ENCODE measurements around the gene CPT1A.
A peak's percentile ranks its signal among the peaks of the same experiment; 100 is the strongest.

CPT1A gene

DNA sequence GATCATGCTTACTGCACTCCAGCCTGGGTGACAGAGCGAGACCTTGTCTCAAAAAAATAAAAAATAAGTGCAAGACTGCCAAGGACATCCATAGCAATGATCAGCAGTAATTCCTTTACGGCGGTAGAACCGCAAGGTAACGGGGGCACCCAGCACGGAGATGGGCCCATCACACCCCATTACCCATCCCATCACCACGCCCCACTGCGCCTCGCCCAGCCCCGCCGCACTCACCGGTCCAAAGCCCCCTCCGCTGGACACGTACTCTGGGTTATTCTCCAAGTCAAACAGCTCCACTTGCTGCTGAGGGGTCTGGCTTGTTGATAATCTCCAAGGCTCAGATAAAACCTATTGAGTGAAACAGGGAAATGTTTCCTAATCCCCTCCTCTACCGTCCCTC lies 81.7 kb downstream of the CPT1A start:
- no peak for DNase-seq (ENCODE audit: low read depth in 3 of 3)

DNA sequence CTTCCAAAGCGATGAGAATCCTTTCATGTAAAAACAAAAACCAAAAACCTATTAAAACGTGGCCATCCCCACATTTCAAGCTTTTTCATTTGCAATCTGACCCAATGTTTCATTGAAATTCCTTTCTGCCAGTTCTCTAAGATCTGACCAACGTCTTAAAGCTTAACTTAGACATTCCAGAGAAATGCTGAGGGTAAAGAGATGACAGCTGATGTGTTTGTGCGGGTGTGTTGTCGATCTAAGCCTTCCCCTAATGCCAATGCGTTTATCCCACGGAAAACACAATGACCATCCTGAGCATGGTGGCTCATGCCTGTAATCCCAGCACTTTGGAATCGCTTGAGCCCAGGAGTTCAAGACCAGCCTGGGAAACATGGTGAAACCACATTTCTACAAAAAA lies 84.0 kb downstream of the CPT1A start:
- DNase-seq (ENCODE audit: low read depth in 3 of 3): no peak

- DNase-seq (ENCODE audit: low read depth in 3 of 3): no peak
Observed at GRCh38 chr11:68756171-68756766, 85.4 kb downstream of the CPT1A start.

DNA sequence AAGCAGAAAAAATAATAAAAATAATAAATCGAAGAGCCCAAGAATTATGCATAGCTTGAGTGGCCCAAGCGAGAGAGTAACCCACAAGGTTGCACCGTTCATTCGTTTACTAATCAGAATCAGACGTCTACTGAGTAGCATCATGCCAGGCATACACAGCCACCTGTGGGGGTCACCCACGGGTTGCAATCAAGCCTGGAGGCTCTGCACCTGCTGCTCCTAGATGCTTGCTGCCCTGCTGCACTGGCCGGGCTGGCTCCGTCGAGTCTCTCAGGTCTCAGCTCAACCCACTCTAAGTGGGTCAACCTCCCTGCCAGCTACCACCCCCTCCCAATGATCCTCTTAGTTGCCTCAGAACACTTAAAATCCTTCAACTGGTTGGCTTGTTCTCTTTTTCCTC lies 88.4 kb downstream of the CPT1A start:
- no peak for DNase-seq (ENCODE audit: low read depth in 3 of 3)

DNA sequence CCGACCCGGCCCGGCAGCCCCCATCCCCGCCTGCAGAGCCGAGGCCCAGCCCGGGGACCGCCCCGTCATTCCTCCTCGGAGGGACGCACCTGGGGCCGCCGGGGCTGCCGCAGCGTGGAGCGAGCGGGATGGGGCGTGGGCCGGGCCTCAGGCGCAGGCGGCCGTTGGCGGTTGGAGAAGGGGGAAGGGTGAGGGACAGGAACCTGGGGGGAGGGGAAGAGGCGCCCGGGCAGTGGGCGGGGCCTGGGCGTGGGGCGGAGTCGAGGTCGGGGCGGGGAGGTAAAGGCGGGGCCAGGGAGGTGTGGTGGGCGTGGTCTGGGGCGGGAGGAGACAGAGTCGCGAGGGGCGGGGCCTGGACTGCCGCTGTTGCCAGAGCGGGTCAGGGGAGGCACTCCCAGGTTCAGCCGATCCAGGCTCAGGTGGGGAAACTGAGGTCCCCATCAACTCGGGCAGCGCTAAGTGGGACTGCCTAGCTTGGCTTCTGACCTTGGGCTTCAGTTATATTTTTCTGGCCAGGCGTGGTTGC lies 90.3 kb downstream of the CPT1A start, which contains the start of gene TESMIN:
Gene TESMIN, minus strand, starts transcription at position 190 of the 526 bp plus-strand sequence. CDS start 860 bp downstream, outside the sequence.
- DNase-seq (ENCODE audit: low read depth in 3 of 3): peak; percentile 86 to 90 (median 86)

GRCh38 chr11:68751004-68751325 lies 90.8 kb downstream of the CPT1A start:
- no peak for DNase-seq (ENCODE audit: low read depth in 3 of 3)

GRCh38 chr11:68750195-68751003 lies 91.3 kb downstream of the CPT1A start:
- DNase-seq (ENCODE audit: low read depth in 3 of 3): no peak

DNA sequence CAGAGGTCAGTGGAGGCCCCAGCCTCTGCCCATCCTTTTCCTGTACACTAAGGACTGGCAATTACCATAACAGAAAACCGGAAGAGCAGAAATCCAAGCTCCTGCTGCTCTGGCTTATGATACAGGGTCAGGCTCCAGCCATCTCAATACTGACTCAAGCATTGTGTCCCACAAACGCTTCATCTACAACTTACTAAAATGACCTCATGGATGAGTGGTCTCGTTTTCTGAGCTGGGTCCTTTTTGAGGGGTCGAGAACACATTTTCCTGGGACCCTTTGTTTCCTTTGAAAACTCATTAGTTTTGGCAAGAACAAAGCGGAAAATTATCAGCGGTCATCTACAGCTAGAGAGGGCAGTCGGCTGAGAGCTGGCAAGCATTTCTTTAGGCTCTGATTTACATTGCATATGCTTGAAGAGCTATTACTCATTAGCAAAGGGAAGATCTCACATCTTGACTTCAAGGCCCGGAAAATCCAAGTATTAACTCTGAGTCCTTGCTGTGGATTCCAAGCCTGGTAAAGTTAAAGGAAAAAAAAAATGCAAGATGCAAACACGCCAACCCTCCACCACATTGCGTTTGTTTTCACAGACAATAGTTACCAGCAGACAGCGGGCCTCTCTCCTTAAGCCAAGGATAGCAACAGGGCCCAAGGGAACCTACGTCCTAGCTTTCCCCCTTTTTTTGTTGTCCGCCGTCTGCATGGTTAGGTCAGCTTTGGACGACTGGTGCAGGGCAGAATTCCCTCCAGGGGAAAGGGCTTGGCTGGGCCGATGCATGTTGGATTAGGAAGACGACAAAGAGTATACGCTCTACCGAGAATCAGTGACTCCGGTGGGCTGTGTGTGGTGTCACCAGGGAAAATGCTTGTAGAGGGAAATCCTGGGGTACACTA lies 92.2 kb downstream of the CPT1A start:
- DNase-seq (ENCODE audit: low read depth in 3 of 3): no peak

GRCh38 chr11:68748061-68748460 lies 93.7 kb downstream of the CPT1A start:
- no peak for DNase-seq (ENCODE audit: low read depth in 3 of 3)

GRCh38 chr11:68743539-68743938 lies 98.2 kb downstream of the CPT1A start:
- no peak for DNase-seq (ENCODE audit: low read depth in 3 of 3)

GRCh38 chr11:68741463-68741862 lies 100.3 kb downstream of the CPT1A start:
- no peak for DNase-seq (ENCODE audit: low read depth in 3 of 3)

DNA sequence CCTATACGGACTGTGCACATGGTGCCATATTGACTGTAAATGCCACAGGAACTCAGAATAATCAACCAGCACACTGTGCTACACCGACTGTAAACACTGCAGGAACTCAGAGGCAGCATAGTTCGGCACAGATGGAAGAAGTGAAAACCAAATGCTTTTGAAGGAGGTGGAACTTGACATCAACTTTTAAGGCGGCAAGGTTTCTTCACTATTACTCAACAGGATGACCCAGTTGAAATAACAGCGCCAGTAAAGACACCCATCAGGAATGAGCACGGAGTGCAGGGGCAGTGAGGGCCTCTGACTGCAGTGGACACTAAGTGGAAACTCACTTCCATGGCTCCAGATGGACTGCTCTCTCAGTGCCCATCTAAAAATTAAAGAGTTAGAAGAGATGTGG lies 106.1 kb downstream of the CPT1A start:
- DNase-seq (ENCODE audit: low read depth in 3 of 3): no peak

GRCh38 chr11:68735125-68735524 lies 106.6 kb downstream of the CPT1A start:
- DNase-seq (ENCODE audit: low read depth in 3 of 3): no peak

DNA sequence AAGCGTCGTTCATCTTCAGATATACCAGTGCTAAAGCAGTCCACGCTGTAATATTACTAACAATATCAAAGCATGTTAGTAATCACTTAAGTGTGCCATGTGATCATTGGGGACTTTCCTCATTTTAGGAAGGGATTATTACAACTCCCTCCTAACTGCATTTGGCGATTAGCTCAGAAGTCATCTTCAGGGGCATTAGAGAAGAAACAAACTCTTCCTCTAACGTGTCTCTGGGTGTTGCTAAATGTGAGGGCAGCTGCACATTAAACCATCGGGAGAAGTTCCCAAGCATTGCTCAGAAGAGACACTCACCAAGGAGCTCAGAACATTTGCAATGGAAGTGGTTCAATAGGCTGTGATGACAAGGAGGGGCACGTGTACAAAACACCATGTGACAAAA lies 107.6 kb downstream of the CPT1A start:
- DNase-seq (ENCODE audit: low read depth in 3 of 3): no peak

GRCh38 chr11:68727783-68728182 lies 113.9 kb downstream of the CPT1A start:
- no peak for DNase-seq (ENCODE audit: low read depth in 3 of 3)

- DNase-seq (ENCODE audit: low read depth in 3 of 3): no peak
Observed at GRCh38 chr11:68724293-68724692, 117.4 kb downstream of the CPT1A start.

DNA sequence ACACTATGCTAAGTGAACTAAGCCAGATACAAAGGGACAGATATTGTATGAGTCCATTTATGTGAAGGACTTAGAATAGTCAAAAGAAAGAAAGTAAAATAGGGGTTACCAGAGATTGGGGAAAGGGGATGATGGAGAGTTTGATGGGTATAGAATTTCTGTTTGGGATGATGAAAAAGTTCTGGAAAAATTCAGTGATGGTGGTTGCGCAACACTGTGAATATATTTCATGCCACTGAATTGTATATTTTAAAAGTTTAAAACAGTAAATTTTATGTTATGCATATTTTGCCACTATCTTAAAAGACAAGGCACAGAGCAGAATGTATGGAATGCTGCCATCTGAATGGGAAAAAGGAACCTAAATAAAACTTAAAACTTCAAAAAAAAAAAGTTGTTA lies 119.6 kb downstream of the CPT1A start:
- DNase-seq (ENCODE audit: low read depth in 3 of 3): no peak

GRCh38 chr11:68721075-68721474 lies 120.6 kb downstream of the CPT1A start:
- DNase-seq (ENCODE audit: low read depth in 3 of 3): no peak

DNA sequence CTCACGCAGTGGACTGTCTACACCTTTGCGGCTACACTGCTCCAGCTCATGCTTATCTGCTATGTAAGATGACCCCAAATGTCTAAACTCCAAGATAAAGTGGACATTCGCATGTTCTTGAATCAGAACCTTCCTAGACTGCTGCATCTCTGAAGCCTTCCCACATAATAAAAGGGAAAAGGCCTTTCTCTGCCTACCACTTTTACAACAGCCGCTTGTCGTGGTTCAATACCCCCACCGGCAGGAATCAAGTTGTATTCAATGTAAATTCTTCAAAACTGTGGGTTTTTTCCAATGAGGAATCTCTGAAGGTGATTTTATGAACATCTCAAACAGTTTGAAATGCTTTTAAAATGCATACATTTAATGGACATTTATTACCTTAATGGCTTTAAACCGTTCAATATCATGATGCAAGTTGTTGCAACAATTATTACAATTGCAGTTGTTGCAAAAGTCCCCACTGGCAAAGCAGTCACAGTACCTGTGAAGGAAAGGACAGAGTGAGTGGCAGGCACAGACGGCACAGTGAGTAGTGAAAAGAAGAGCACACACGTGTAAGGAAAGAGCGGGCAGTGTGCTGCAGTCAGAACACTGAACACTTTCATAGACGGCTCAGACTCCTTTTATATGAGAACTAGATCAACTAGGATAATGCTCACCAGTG lies 126.1 kb downstream of the CPT1A start:
- no peak for DNase-seq (ENCODE audit: low read depth in 3 of 3)

DNA sequence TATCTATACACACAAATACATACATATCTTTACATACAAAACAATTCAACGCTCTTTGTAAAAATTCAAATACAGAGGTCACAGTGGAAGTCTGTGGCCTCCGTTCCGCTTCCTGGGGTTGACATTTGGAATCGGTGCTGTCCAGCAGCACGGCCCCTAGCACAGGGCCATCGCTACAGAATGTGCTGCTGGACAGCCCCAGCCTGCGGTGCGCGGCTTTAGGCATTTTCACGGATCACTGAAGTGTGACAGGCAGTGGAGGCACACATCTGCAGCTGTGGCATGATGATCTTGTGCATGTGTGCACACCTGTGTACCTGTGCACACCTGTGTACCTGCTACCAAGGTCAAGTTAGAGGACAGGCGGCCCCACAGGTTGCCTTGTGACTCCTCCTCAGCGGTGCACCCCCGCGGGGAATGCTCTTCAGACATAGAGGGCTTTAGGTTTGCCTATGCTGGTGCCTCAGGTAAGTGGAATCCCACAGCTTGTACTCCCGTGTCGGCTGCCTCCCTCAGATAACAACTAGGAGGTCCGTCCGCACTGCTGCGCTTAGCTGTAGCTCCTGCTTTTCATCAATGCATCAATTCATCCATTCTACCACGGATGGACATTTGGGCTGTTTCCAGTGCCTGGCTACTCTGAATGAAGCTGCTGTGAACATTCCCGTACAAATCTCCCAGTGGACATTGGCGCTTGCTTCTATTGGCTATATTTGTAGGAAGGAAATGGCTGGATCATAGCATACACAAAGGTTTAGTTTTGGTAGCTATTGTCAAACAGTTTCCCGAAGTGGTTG lies 127.5 kb downstream of the CPT1A start:
- no peak for DNase-seq (ENCODE audit: low read depth in 3 of 3)

DNA sequence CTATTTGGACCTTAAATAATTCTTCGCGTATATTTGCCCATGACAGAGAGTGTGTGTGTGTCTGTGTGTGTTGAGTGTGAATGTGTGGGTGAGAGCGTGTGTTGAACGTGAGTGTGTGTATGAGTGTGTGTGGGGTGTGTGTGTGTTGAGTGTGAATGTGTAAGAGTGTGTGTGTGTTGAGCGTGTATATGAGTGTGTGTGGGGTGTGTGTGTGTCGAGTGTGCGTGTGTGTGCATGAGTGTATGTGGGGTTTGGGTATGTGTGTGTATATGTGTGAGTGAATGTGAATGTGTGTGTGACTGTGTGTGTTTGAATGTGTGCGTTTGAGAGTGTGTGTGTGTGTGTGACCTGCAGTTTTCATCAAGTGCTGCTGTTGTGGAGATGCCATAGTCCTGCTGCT lies 130.6 kb downstream of the CPT1A start:
- DNase-seq (ENCODE audit: low read depth in 3 of 3): no peak

All from stimulated activated CD4-positive, alpha-beta T cell treated with anti-CD3 and anti-CD28 coated beads, TNF-alpha, amount 100 ng/mL, for 24 hours (primary cell).